Measurements from ENCODE around the gene CNOT4. TPM values are rescaled to one million over a fixed set of nuclear protein-coding genes. Genes with fewer than 3 reads are reported as not detected.

The CNOT4 gene
- total RNA-seq, 1 donor from 2014 or later: 33.4 TPM

DNA sequence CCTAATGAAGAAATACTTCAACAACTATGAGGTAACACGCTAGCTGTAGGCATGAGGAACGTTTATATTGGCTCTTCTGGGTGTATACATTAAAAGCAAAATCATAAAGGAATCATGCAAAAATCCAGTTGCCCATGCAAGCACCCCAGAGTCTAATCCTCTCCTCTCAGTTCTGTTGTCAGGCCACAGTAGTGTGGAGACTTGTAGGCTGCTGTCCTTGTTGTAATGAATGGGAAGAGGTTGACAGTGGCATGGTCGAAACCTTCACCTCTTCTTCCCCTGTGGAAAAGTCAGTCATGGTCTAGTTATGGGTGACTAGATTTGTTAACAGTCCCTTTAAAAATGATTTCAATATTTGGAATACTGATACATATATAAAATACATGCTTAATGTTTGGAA, 121.3 kb downstream of the CNOT4 start:
- TF ChIP-seq, protein P1, sequence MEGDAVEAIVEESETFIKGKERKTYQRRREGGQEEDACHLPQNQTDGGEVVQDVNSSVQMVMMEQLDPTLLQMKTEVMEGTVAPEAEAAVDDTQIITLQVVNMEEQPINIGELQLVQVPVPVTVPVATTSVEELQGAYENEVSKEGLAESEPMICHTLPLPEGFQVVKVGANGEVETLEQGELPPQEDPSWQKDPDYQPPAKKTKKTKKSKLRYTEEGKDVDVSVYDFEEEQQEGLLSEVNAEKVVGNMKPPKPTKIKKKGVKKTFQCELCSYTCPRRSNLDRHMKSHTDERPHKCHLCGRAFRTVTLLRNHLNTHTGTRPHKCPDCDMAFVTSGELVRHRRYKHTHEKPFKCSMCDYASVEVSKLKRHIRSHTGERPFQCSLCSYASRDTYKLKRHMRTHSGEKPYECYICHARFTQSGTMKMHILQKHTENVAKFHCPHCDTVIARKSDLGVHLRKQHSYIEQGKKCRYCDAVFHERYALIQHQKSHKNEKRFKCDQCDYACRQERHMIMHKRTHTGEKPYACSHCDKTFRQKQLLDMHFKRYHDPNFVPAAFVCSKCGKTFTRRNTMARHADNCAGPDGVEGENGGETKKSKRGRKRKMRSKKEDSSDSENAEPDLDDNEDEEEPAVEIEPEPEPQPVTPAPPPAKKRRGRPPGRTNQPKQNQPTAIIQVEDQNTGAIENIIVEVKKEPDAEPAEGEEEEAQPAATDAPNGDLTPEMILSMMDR (IDR thresholded peaks at IDR 0.05; ENCODE audit: unreplicated experiment): no peak
- no peak overlapping the region for H3K4me3 Mint-ChIP-seq
- DNase-seq (ENCODE audit: low spot score in 2 of 2, unreplicated experiment in 2 of 2): no peak
- H3K27ac Mint-ChIP-seq: no peak overlapping the region
- no peaks in the 10 kb centered on the region for H3K27me3 Mint-ChIP-seq (ENCODE audit: low read depth)
- H3K9me3 Mint-ChIP-seq: no peaks in the 10 kb centered on the region
- H3K36me3 Mint-ChIP-seq: peaks cover 8% of the 10 kb centered on the region
- H3K4me1 Mint-ChIP-seq: peaks cover 8% of the 10 kb centered on the region

DNA sequence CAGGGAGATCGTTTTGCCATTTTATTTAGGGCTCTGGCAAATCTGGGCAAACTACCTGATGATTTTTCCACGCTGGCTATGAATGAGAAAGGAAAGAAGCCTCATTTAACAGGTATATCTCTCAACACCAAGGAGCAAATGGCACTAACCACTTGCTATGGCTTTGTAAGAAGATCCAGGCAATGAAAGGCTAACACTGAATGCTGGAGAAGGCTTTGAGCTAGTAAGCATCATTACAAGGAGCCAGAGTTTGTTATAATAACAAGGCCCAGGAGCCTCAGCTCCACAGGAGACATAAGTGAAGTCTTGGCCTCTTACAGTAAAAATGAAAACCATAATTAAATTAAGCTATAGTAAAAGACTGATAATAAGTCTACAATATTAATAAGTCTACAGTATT, 123.1 kb downstream of the CNOT4 start:
- TF ChIP-seq, protein P1 (IDR thresholded peaks at IDR 0.05; ENCODE audit: unreplicated experiment): no peak
- Mint-ChIP-seq H3K4me3 (no peak overlapping the region), H3K36me3 (no peaks in the 10 kb centered on the region), H3K4me1 (peaks cover 8% of the 10 kb centered on the region), H3K9me3 (no peaks in the 10 kb centered on the region), H3K27me3 (ENCODE audit: low read depth) (no peaks in the 10 kb centered on the region), H3K27ac (no peak overlapping the region)
- DNase-seq (ENCODE audit: low spot score in 2 of 2, unreplicated experiment in 2 of 2): no peak

DNA sequence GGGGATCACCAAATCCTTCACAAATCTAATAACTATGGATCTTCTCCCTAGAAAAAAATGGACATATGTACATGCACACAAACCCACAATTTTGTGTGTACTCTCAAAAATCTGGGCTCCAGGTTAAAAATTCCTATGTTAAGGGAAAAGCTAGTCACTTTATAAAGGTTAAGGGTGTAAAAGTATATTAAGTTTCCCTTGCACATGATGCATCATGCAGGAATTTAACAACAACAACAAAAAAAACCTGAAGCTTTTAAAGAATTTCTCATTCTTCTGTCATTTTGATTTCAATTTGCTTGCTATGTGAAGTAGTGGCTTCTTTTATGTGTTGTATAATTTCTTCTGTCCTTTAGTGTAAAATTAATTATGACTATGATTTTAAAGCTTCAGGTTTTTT, 123.7 kb downstream of the CNOT4 start:
- Mint-ChIP-seq H3K27ac (no peak overlapping the region), H3K4me1 (peaks cover 8% of the 10 kb centered on the region), H3K27me3 (ENCODE audit: low read depth) (no peaks in the 10 kb centered on the region), H3K4me3 (no peak overlapping the region), H3K36me3 (no peaks in the 10 kb centered on the region), H3K9me3 (no peaks in the 10 kb centered on the region)
- TF ChIP-seq, protein P1 (IDR thresholded peaks at IDR 0.05; ENCODE audit: unreplicated experiment): no peak
- DNase-seq (ENCODE audit: low spot score in 2 of 2, unreplicated experiment in 2 of 2): no peak

DNA sequence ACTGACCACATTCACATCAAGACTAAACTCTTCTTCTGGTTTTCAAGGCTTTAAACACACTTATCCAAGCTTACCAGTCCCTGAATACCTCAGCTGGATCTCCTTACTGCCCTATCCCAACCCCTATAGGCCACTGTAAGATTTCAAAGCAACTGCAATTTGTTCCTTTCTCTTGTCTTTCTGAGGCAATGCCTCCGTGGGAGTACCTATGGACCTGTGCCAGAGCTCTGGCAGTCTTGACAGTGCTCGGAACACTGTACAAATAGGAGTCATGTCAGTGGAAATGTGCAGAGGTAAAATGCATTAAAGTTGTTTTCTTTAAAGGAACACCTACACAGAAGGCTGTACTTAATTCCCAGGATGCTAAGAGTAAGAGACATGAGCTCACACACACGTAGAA, 124.7 kb downstream of the CNOT4 start:
- Mint-ChIP-seq H3K27me3 (ENCODE audit: low read depth) (no peaks in the 10 kb centered on the region), H3K27ac (no peak overlapping the region), H3K4me3 (no peak overlapping the region), H3K9me3 (no peaks in the 10 kb centered on the region), H3K36me3 (no peaks in the 10 kb centered on the region), H3K4me1 (peaks cover 8% of the 10 kb centered on the region)
- TF ChIP-seq, protein P1 (IDR thresholded peaks at IDR 0.05; ENCODE audit: unreplicated experiment): no peak
- DNase-seq (ENCODE audit: low spot score in 2 of 2, unreplicated experiment in 2 of 2): no peak

DNA sequence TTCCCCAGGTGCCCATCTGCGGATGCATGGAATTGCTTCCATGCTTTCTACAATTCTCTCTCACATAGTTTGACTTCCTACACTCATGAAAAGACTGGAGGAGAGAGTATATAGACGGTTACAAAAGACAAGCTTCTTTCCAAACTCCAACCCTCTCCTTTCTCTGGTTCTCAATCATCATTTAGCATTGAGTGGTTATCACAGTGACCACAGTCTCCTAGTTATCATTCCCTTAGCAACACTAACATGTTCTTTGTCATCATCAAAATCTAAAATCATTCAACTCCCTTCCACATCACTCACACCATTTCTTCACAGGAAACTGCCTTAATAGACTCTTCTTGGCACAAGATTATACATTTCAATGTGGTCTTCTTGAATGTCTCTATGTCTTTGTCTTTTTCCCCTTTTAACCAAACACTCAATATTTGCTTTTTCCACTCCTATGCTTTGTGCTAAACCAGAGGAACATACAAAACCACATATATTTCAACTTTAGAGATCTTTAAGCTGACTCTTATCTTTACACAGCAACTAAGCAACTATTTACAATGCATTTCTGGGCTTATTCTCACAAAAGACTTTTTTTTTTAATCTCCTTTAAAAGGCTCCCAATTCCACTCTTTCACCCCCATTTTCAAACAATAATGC, 126.3 kb downstream of the CNOT4 start:
- H3K27ac Mint-ChIP-seq: no peak overlapping the region
- TF ChIP-seq, protein P1 (IDR thresholded peaks at IDR 0.05; ENCODE audit: unreplicated experiment): no peak
- peaks cover 8% of the 10 kb centered on the region for H3K4me1 Mint-ChIP-seq
- DNase-seq (ENCODE audit: low spot score in 2 of 2, unreplicated experiment in 2 of 2): no peak
- H3K36me3 Mint-ChIP-seq: no peaks in the 10 kb centered on the region
- no peak overlapping the region for H3K4me3 Mint-ChIP-seq
- no peaks in the 10 kb centered on the region for H3K27me3 Mint-ChIP-seq (ENCODE audit: low read depth)
- H3K9me3 Mint-ChIP-seq: no peaks in the 10 kb centered on the region

DNA sequence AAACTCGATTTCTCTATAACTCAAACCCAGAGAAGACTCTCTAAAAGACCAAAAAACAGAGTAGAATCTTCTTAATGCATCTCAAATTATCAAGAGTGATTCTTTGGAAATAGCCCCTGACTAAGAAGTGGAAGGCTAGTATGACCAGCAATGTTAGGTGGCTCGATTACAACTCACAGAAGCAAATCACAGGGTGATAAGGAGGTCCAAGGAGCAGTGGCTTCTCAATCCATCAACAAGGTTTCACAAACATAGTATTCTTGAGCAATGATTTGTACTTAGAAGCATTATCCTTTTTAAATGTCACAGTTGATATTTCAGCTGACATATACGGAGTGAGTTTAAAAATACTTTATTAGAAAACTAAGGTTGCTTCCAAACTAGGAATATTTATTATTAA, 127.7 kb downstream of the CNOT4 start:
- H3K9me3 Mint-ChIP-seq: no peaks in the 10 kb centered on the region
- no peak overlapping the region for H3K4me3 Mint-ChIP-seq
- H3K27me3 Mint-ChIP-seq (ENCODE audit: low read depth): no peaks in the 10 kb centered on the region
- H3K4me1 Mint-ChIP-seq: peaks cover 5% of the 10 kb centered on the region
- TF ChIP-seq, protein P1 (IDR thresholded peaks at IDR 0.05; ENCODE audit: unreplicated experiment): no peak
- no peak overlapping the region for H3K27ac Mint-ChIP-seq
- no peak for DNase-seq (ENCODE audit: low spot score in 2 of 2, unreplicated experiment in 2 of 2)
- no peaks in the 10 kb centered on the region for H3K36me3 Mint-ChIP-seq
